GM23338 (cell line): Measurements from ENCODE around the gene TMEM223. TPM values are rescaled to one million over a fixed set of nuclear protein-coding genes. Genes with fewer than 3 reads are reported as not detected.

Source experiments
- ATAC-seq: fragments of 200-7000 bp; cut with Tn5 transposase; 3 replicates; pipeline ENCODE4 v1.9.1; 2020
- DNase-seq: peaks from one replicate; pipeline ENCODE4 v3.0.0-alpha.2; 2015; ENCODE audit warnings: low spot score
- H2AFZ ChIP-seq: fragments of 200-600 bp; sonication (generic); 2 replicates; pipeline ENCODE4 v1.8.0; 2016; ENCODE audit warnings: antibody characterized with exemption, mild to moderate bottlenecking, moderate library complexity
- H3F3A ChIP-seq: fragments of 200-600 bp; sonication (generic); replicated peaks from 2 replicates; pipeline ENCODE4 v1.8.0; 2017; ENCODE audit warnings: antibody characterized with exemption, mixed run types, low read depth
- H3K27ac ChIP-seq: fragments of 200-600 bp; sonication (generic); 2 replicates; pipeline ENCODE4 v1.6.1; 2016; ENCODE audit warnings: low read depth
- H3K27me3 ChIP-seq: fragments of 200-600 bp; sonication (generic); 2 replicates; pipeline ENCODE4 v1.8.0; 2016; ENCODE audit warnings: mild to moderate bottlenecking, mixed run types, moderate library complexity; ENCODE audit not compliant: insufficient read depth
- H3K36me3 ChIP-seq: fragments of 200-600 bp; sonication (generic); 2 replicates; pipeline ENCODE4 v1.8.0; 2016; ENCODE audit warnings: mild to moderate bottlenecking; ENCODE audit not compliant: insufficient read depth
- H3K4me1 ChIP-seq: fragments of 200-600 bp; sonication (generic); 2 replicates; pipeline ENCODE4 v1.8.0; 2016; ENCODE audit warnings: mild to moderate bottlenecking, moderate library complexity; ENCODE audit not compliant: insufficient read depth
- H3K4me2 ChIP-seq: fragments of 200-600 bp; sonication (generic); 2 replicates; pipeline ENCODE4 v1.7.1; 2017; ENCODE audit warnings: mixed run types
- H3K4me3 ChIP-seq: fragments of 200-600 bp; sonication (generic); 2 replicates; pipeline ENCODE4 v1.6.1; 2016; ENCODE audit warnings: mixed run types
- H3K79me2 ChIP-seq: fragments of 200-600 bp; sonication (generic); replicated peaks from 2 replicates; pipeline ENCODE4 v1.8.0; 2017; ENCODE audit warnings: mild to moderate bottlenecking; ENCODE audit not compliant: insufficient read depth
- H3K9me2 ChIP-seq: fragments of 200-600 bp; sonication (generic); 2 replicates; pipeline ENCODE4 v1.8.0; 2017; ENCODE audit not compliant: insufficient read depth
- H4K20me1 ChIP-seq: fragments of 200-600 bp; sonication (generic); replicated peaks from 2 replicates; pipeline ENCODE4 v1.8.0; 2017; ENCODE audit warnings: mild to moderate bottlenecking; ENCODE audit not compliant: insufficient read depth
- H3K27ac Mint-ChIP-seq: 2 replicates; pipeline ENCODE4 v1.8.0; 2020; ENCODE audit warnings: inconsistent platforms, mild to moderate bottlenecking, moderate library complexity, mixed read lengths
- H3K27me3 Mint-ChIP-seq: 3 replicates; pipeline ENCODE4 v1.8.0; 2022; ENCODE audit warnings: low read depth, mild to moderate bottlenecking, moderate library complexity, mixed read lengths, inconsistent platforms; ENCODE audit not compliant: insufficient read depth, poor library complexity
- H3K36me3 Mint-ChIP-seq: 3 replicates; pipeline ENCODE4 v1.8.0; 2021; ENCODE audit warnings: low read depth, mild to moderate bottlenecking, inconsistent platforms, moderate library complexity, mixed read lengths
- H3K4me1 Mint-ChIP-seq: 3 replicates; pipeline ENCODE4 v1.8.0; 2020; ENCODE audit warnings: mild to moderate bottlenecking, inconsistent platforms, mixed read lengths
- H3K4me3 Mint-ChIP-seq: 3 replicates; pipeline ENCODE4 v1.8.0; 2021; ENCODE audit warnings: moderate library complexity, mild to moderate bottlenecking, inconsistent platforms, mixed read lengths
- H3K9me3 Mint-ChIP-seq: 3 replicates; pipeline ENCODE4 v1.8.0; 2020; ENCODE audit warnings: moderate library complexity, mild to moderate bottlenecking, inconsistent platforms, mixed read lengths
- CREB1 ChIP-seq: fragments of 250-450 bp; sonication (Bioruptor Pico); IDR thresholded peaks from 2 replicates; pipeline ENCODE4 v1.5.0; 2020; ENCODE audit warnings: low read depth, mild to moderate bottlenecking, moderate library complexity
- EZH2 ChIP-seq: fragments of 200-600 bp; sonication (generic); IDR thresholded peaks from one replicate; pipeline ENCODE4 v1.8.0; 2017; ENCODE audit warnings: antibody characterized with exemption, mild to moderate bottlenecking, low read depth; ENCODE audit not compliant: unreplicated experiment
- EZH2phosphoT487 ChIP-seq: fragments of 200-600 bp; sonication (generic); IDR thresholded peaks from one replicate; pipeline ENCODE4 v1.8.1; 2018; ENCODE audit warnings: antibody characterized with exemption; ENCODE audit not compliant: unreplicated experiment
- JUNB ChIP-seq: IDR thresholded peaks from one replicate; pipeline ENCODE4 v1.6.1; 2016; ENCODE audit warnings: antibody characterized with exemption; ENCODE audit not compliant: unreplicated experiment
- NANOG ChIP-seq: IDR thresholded peaks from 2 replicates; pipeline ENCODE4 v1.6.1; 2016; ENCODE audit warnings: antibody characterized with exemption, borderline replicate concordance
- POLR2AphosphoS5 ChIP-seq: IDR thresholded peaks from 2 replicates; pipeline ENCODE4 v1.6.1; 2016; ENCODE audit warnings: antibody characterized with exemption, low read depth
- STAT1 ChIP-seq: IDR thresholded peaks from one replicate; pipeline ENCODE4 v1.6.1; 2016; ENCODE audit warnings: antibody characterized with exemption; ENCODE audit not compliant: unreplicated experiment
- ZNF114 ChIP-seq: fragments of 250-450 bp; sonication (Bioruptor Pico); IDR thresholded peaks from 2 replicates; pipeline ENCODE4 v1.5.0; 2020; ENCODE audit warnings: mild to moderate bottlenecking, moderate library complexity
- ZNF331 ChIP-seq: fragments of 250-450 bp; sonication (Bioruptor Pico); IDR thresholded peaks from 2 replicates; pipeline ENCODE4 v1.5.0; 2020; ENCODE audit warnings: low read depth, mild to moderate bottlenecking, moderate library complexity
- polyA plus RNA-seq: library from polyadenylated mRNA; unstranded; fragments of >200 nt; fragmentation: Nextera tagmentation; extraction: Ambion mirVana; gene quantifications from 2 replicates; pipeline ENCODE4 v1.2.1, GENCODE V29; 2016
- total RNA-seq: library from RNA; depleted of rRNA; stranded (reverse); fragments of >200 nt; shearing (Covaris generic); gene quantifications from 2 replicates; pipeline ENCODE4 v1.2.3, GENCODE V29; 2014
- TF ChIP-seq, protein P1 (sequence below): IDR thresholded peaks from one replicate; pipeline ENCODE4 v1.6.1; 2018; ENCODE audit warnings: antibody characterized with exemption; ENCODE audit not compliant: unreplicated experiment
- TF ChIP-seq, protein P2 (sequence below): IDR thresholded peaks from 2 replicates; pipeline ENCODE4 v1.6.1; 2016; ENCODE audit warnings: antibody characterized with exemption
- TF ChIP-seq, protein P3 (sequence below): fragments of 250-450 bp; sonication (Bioruptor Pico); IDR thresholded peaks from 2 replicates; pipeline ENCODE4 v1.5.0; 2020; ENCODE audit warnings: mild to moderate bottlenecking, moderate library complexity
- TF ChIP-seq, protein P4 (sequence below), 2 experiments: fragments of 200-600 bp in 1 of 2; sonication (generic) in 1 of 2; conservative IDR thresholded peaks; 2 replicates each; pipeline versions ENCODE4 v1.5.1 to v1.6.1; 2016 to 2017; ENCODE audit warnings: antibody characterized with exemption in 2 of 2, low read depth in 2 of 2, mild to moderate bottlenecking in 2 of 2, moderate library complexity in 1 of 2

Gene TMEM223
- total and polyA plus RNA-seq, 2 experiments from 2014 or later: 46.1 to 59.6 TPM

DNA sequence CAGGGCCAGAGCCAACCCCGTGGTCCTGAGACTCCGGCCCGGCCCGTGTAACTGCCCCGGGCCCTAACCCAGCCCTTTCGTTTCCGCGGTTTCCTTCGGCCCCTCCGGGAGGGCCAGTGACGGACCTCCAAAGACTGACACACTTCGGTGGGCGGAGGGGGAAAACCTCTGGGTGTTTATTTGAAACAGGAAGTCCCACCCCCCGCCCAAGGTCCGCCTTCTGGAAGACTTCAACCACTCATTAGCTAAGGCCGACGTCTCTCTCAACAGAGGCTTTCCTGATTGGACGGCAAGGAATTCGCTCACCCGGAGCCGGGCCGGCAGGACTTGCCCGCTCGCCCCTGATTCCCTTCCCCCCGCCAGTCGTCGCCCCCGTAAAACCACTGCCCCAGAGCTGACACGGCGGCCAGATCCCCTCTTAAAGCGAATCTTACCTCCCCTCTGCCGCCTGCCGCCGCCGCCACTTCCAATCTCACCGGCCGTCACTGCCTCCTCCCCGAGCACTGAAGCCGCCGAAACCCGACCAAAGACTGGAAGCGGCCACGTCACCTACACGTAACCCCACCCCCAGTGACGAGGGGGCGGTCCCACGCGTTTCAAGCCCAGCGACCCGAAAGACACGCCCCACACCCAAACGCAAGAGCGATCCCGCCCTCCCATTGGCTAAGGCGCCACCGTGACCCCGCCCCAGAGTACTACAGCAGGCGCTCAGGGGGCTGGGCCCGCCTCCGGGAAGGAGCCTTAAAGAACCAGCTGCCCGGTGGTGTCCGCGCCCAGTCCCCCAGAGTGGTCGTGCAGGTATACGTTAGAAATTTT, 39.9 kb upstream of the TMEM223 start, which contains the start of gene STX5:
TSS of gene STX5 (minus strand) at position 532 of the 816 bp plus-strand sequence. CDS start 808 bp downstream, outside the sequence.
- H3K27ac ChIP-seq: peak within 1 kb of the TSS; percentile 96
- peaks cover 19% of the 10 kb centered on the region for H3K4me1 Mint-ChIP-seq
- TF ChIP-seq, protein P1, sequence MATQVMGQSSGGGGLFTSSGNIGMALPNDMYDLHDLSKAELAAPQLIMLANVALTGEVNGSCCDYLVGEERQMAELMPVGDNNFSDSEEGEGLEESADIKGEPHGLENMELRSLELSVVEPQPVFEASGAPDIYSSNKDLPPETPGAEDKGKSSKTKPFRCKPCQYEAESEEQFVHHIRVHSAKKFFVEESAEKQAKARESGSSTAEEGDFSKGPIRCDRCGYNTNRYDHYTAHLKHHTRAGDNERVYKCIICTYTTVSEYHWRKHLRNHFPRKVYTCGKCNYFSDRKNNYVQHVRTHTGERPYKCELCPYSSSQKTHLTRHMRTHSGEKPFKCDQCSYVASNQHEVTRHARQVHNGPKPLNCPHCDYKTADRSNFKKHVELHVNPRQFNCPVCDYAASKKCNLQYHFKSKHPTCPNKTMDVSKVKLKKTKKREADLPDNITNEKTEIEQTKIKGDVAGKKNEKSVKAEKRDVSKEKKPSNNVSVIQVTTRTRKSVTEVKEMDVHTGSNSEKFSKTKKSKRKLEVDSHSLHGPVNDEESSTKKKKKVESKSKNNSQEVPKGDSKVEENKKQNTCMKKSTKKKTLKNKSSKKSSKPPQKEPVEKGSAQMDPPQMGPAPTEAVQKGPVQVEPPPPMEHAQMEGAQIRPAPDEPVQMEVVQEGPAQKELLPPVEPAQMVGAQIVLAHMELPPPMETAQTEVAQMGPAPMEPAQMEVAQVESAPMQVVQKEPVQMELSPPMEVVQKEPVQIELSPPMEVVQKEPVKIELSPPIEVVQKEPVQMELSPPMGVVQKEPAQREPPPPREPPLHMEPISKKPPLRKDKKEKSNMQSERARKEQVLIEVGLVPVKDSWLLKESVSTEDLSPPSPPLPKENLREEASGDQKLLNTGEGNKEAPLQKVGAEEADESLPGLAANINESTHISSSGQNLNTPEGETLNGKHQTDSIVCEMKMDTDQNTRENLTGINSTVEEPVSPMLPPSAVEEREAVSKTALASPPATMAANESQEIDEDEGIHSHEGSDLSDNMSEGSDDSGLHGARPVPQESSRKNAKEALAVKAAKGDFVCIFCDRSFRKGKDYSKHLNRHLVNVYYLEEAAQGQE: no peak
- peak; percentile 92 for TF ChIP-seq CREB1 (CRISPR knock-in tag)
- no peak for TF ChIP-seq ZNF114 (CRISPR knock-in tag)
- TF ChIP-seq ZNF331 (CRISPR knock-in tag): no peak
- TF ChIP-seq POLR2AphosphoS5: peak; percentile 90
- TF ChIP-seq, protein P2, sequence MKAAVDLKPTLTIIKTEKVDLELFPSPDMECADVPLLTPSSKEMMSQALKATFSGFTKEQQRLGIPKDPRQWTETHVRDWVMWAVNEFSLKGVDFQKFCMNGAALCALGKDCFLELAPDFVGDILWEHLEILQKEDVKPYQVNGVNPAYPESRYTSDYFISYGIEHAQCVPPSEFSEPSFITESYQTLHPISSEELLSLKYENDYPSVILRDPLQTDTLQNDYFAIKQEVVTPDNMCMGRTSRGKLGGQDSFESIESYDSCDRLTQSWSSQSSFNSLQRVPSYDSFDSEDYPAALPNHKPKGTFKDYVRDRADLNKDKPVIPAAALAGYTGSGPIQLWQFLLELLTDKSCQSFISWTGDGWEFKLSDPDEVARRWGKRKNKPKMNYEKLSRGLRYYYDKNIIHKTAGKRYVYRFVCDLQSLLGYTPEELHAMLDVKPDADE: peak; percentile 2; the same call in 1 of the 2 replicates
- TF ChIP-seq, protein P3, sequence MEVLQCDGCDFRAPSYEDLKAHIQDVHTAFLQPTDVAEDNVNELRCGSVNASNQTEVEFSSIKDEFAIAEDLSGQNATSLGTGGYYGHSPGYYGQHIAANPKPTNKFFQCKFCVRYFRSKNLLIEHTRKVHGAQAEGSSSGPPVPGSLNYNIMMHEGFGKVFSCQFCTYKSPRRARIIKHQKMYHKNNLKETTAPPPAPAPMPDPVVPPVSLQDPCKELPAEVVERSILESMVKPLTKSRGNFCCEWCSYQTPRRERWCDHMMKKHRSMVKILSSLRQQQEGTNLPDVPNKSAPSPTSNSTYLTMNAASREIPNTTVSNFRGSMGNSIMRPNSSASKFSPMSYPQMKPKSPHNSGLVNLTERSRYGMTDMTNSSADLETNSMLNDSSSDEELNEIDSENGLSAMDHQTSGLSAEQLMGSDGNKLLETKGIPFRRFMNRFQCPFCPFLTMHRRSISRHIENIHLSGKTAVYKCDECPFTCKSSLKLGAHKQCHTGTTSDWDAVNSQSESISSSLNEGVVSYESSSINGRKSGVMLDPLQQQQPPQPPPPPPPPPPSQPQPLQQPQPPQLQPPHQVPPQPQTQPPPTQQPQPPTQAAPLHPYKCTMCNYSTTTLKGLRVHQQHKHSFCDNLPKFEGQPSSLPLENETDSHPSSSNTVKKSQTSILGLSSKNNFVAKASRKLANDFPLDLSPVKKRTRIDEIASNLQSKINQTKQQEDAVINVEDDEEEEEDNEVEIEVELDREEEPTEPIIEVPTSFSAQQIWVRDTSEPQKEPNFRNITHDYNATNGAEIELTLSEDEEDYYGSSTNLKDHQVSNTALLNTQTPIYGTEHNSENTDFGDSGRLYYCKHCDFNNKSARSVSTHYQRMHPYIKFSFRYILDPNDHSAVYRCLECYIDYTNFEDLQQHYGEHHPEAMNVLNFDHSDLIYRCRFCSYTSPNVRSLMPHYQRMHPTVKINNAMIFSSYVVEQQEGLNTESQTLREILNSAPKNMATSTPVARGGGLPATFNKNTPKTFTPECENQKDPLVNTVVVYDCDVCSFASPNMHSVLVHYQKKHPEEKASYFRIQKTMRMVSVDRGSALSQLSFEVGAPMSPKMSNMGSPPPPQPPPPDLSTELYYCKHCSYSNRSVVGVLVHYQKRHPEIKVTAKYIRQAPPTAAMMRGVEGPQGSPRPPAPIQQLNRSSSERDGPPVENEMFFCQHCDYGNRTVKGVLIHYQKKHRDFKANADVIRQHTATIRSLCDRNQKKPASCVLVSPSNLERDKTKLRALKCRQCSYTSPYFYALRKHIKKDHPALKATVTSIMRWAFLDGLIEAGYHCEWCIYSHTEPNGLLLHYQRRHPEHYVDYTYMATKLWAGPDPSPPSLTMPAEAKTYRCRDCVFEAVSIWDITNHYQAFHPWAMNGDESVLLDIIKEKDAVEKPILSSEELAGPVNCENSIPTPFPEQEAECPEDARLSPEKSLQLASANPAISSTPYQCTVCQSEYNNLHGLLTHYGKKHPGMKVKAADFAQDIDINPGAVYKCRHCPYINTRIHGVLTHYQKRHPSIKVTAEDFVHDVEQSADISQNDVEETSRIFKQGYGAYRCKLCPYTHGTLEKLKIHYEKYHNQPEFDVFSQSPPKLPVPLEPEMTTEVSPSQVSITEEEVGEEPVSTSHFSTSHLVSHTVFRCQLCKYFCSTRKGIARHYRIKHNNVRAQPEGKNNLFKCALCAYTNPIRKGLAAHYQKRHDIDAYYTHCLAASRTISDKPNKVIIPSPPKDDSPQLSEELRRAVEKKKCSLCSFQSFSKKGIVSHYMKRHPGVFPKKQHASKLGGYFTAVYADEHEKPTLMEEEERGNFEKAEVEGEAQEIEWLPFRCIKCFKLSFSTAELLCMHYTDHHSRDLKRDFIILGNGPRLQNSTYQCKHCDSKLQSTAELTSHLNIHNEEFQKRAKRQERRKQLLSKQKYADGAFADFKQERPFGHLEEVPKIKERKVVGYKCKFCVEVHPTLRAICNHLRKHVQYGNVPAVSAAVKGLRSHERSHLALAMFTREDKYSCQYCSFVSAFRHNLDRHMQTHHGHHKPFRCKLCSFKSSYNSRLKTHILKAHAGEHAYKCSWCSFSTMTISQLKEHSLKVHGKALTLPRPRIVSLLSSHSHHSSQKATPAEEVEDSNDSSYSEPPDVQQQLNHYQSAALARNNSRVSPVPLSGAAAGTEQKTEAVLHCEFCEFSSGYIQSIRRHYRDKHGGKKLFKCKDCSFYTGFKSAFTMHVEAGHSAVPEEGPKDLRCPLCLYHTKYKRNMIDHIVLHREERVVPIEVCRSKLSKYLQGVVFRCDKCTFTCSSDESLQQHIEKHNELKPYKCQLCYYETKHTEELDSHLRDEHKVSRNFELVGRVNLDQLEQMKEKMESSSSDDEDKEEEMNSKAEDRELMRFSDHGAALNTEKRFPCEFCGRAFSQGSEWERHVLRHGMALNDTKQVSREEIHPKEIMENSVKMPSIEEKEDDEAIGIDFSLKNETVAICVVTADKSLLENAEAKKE: no peak
- no peak for TF ChIP-seq NANOG
- no peak for TF ChIP-seq EZH2phosphoT487
- no peak for TF ChIP-seq EZH2
- TF ChIP-seq STAT1: no peak
- TF ChIP-seq, protein P4, sequence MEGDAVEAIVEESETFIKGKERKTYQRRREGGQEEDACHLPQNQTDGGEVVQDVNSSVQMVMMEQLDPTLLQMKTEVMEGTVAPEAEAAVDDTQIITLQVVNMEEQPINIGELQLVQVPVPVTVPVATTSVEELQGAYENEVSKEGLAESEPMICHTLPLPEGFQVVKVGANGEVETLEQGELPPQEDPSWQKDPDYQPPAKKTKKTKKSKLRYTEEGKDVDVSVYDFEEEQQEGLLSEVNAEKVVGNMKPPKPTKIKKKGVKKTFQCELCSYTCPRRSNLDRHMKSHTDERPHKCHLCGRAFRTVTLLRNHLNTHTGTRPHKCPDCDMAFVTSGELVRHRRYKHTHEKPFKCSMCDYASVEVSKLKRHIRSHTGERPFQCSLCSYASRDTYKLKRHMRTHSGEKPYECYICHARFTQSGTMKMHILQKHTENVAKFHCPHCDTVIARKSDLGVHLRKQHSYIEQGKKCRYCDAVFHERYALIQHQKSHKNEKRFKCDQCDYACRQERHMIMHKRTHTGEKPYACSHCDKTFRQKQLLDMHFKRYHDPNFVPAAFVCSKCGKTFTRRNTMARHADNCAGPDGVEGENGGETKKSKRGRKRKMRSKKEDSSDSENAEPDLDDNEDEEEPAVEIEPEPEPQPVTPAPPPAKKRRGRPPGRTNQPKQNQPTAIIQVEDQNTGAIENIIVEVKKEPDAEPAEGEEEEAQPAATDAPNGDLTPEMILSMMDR (conservative IDR thresholded peaks at IDR 0.05; ENCODE audit: low read depth in 2 of 2): no peak
- TF ChIP-seq JUNB: no peak
- H3K4me2 ChIP-seq: peak within 1 kb of the TSS; percentile 97
- H3K36me3 ChIP-seq: peaks cover 21% of the 10 kb centered on the region
- peak within 1 kb of the TSS; percentile 93 for H3K4me3 ChIP-seq
- H3K27me3 Mint-ChIP-seq: peaks cover 16% of the 10 kb centered on the region
- H3K9me3 Mint-ChIP-seq: no peaks in the 10 kb centered on the region; the same call in 2 of the 3 replicates
- peak; percentile 100 for DNase-seq
- peaks cover 62% of the 10 kb centered on the region for H3K36me3 Mint-ChIP-seq
- no peak within 1 kb of the TSS for H2AFZ ChIP-seq
- peaks cover 44% of the 10 kb centered on the region; the same call in 1 of the 2 replicates for H3F3A ChIP-seq
- H3K4me3 Mint-ChIP-seq: peak within 1 kb of the TSS; percentile 94
- H3K27me3 ChIP-seq: no peaks in the 10 kb centered on the region
- H3K79me2 ChIP-seq: peaks cover 42% of the 10 kb centered on the region
- H3K9me2 ChIP-seq: no peaks in the 10 kb centered on the region
- peaks cover 14% of the 10 kb centered on the region for H3K4me1 ChIP-seq
- ATAC-seq: peak; percentile 88
- peak within 1 kb of the TSS; percentile 100 for H3K27ac Mint-ChIP-seq
- H4K20me1 ChIP-seq: peaks cover 14% of the 10 kb centered on the region
